GM10847 (cell line): ENCODE measurements around the gene DLGAP1.

Experiments used
- POLR2A ChIP-seq: IDR thresholded peaks from 2 replicates; pipeline ENCODE4 v1.6.1; 2011; ENCODE audit not compliant: insufficient read length; ENCODE audit errors: extremely low read depth

Gene DLGAP1

GRCh38 chr18:3836483-3837335 lies 618.4 kb downstream of the DLGAP1 start:
- TF ChIP-seq POLR2A: no peak

- TF ChIP-seq POLR2A: no peak
These were observed 623.0 kb downstream of the DLGAP1 start for GRCh38 chr18:3832025-3832638.

- no peak for TF ChIP-seq POLR2A
These were observed 624.5 kb downstream of the DLGAP1 start for GRCh38 chr18:3830604-3831003.

GRCh38 chr18:3827236-3827845 lies 627.8 kb downstream of the DLGAP1 start:
- TF ChIP-seq POLR2A: no peak

- TF ChIP-seq POLR2A: no peak
These were observed 629.1 kb downstream of the DLGAP1 start for GRCh38 chr18:3826021-3826420.

GRCh38 chr18:3824101-3824500 lies 631.0 kb downstream of the DLGAP1 start:
- no peak for TF ChIP-seq POLR2A

- no peak for TF ChIP-seq POLR2A
These were observed 632.0 kb downstream of the DLGAP1 start for GRCh38 chr18:3823073-3823472.

GRCh38 chr18:3821524-3821923 lies 633.6 kb downstream of the DLGAP1 start:
- no peak for TF ChIP-seq POLR2A

GRCh38 chr18:3819961-3820360 lies 635.1 kb downstream of the DLGAP1 start:
- no peak for TF ChIP-seq POLR2A

GRCh38 chr18:3816610-3817363 lies 638.3 kb downstream of the DLGAP1 start:
- TF ChIP-seq POLR2A: no peak

GRCh38 chr18:3815991-3816390 lies 639.1 kb downstream of the DLGAP1 start:
- TF ChIP-seq POLR2A: no peak

GRCh38 chr18:3814816-3815215 lies 640.3 kb downstream of the DLGAP1 start:
- TF ChIP-seq POLR2A: no peak

GRCh38 chr18:3810296-3810695 lies 644.8 kb downstream of the DLGAP1 start:
- TF ChIP-seq POLR2A: no peak

GRCh38 chr18:3808985-3809780 lies 645.9 kb downstream of the DLGAP1 start:
- no peak for TF ChIP-seq POLR2A

- no peak for TF ChIP-seq POLR2A
These were observed 648.5 kb downstream of the DLGAP1 start for GRCh38 chr18:3806656-3807055.
